Measurements from ENCODE around the gene JARID2. TPM values are rescaled to one million over a fixed set of nuclear protein-coding genes. Genes with fewer than 3 reads are reported as not detected.

Gene JARID2
- total RNA-seq, 1 donor from 2014 or later = 38.9 TPM

- no peaks in the 10 kb centered on the region for H3K79me2 ChIP-seq (ENCODE audit: low read depth)
- H3F3A ChIP-seq (ENCODE audit: low read depth) = no peaks in the 10 kb centered on the region
- H3K9me3 ChIP-seq (ENCODE audit: low read depth) = no peaks in the 10 kb centered on the region
- no peak overlapping the region for H3K4me2 ChIP-seq
- Mint-ChIP-seq H3K36me3 (peaks cover 61% of the 10 kb centered on the region), H3K27me3 (ENCODE audit: insufficient read depth, low read depth) (peaks cover 2% of the 10 kb centered on the region), H3K9me3 (no peaks in the 10 kb centered on the region), H3K4me1 (peaks cover 2% of the 10 kb centered on the region), H3K4me3 (no peak overlapping the region), H3K27ac (no peak overlapping the region)
- no peak overlapping the region for H3K9ac ChIP-seq
- H3K36me3 ChIP-seq = no peaks in the 10 kb centered on the region
- H3K4me3 ChIP-seq = no peak overlapping the region
- H3K27me3 ChIP-seq = no peaks in the 10 kb centered on the region
- no peak overlapping the region for H2AFZ ChIP-seq (replicated peaks)
- no peak overlapping the region for H3K27ac ChIP-seq
- DNase-seq (ENCODE audit: low spot score) = no peak
- H3K4me1 ChIP-seq = no peaks in the 10 kb centered on the region
- peaks cover 3% of the 10 kb centered on the region for H4K20me1 ChIP-seq (ENCODE audit: low read depth)
- no peak for TF ChIP-seq EZH2 (IDR thresholded peaks at IDR 0.05)
- no peak for TF ChIP-seq EZH2phosphoT487 (IDR thresholded peaks at IDR 0.05)
Observed at GRCh38 chr6:15510121-15510520, 264.3 kb downstream of the JARID2 start.

GRCh38 chr6:15510536-15511247, 264.8 kb downstream of the JARID2 start:
- TF ChIP-seq EZH2 (IDR thresholded peaks at IDR 0.05) = no peak
- no peak for TF ChIP-seq CTCF (IDR thresholded peaks at IDR 0.05)
- no peak for TF ChIP-seq EZH2phosphoT487 (IDR thresholded peaks at IDR 0.05)
- Histone ChIP-seq H3K9ac (no peak overlapping the region), H4K20me1 (ENCODE audit: low read depth) (peaks cover 3% of the 10 kb centered on the region), H2AFZ (replicated peaks) (no peak overlapping the region), H3K79me2 (ENCODE audit: low read depth) (no peaks in the 10 kb centered on the region), H3K4me2 (no peak overlapping the region), H3F3A (ENCODE audit: low read depth) (no peaks in the 10 kb centered on the region), H3K9me3 (ENCODE audit: low read depth) (no peaks in the 10 kb centered on the region), H3K27ac (no peak overlapping the region), H3K4me3 (no peak overlapping the region), H3K27me3 (no peaks in the 10 kb centered on the region), H3K4me1 (no peaks in the 10 kb centered on the region), H3K36me3 (no peaks in the 10 kb centered on the region)
- H3K36me3 Mint-ChIP-seq = peaks cover 61% of the 10 kb centered on the region
- no peak for DNase-seq (ENCODE audit: low spot score)
- peaks cover 2% of the 10 kb centered on the region for H3K4me1 Mint-ChIP-seq
- peaks cover 2% of the 10 kb centered on the region for H3K27me3 Mint-ChIP-seq (ENCODE audit: insufficient read depth, low read depth)
- H3K27ac Mint-ChIP-seq = no peak overlapping the region
- no peaks in the 10 kb centered on the region for H3K9me3 Mint-ChIP-seq
- H3K4me3 Mint-ChIP-seq = no peak overlapping the region

GRCh38 chr6:15511248-15512125, 265.6 kb downstream of the JARID2 start:
- peaks cover 3% of the 10 kb centered on the region for H4K20me1 ChIP-seq (ENCODE audit: low read depth)
- Mint-ChIP-seq H3K27ac (peak overlapping the region; percentile 87), H3K9me3 (no peaks in the 10 kb centered on the region), H3K4me1 (peaks cover 2% of the 10 kb centered on the region), H3K36me3 (peaks cover 60% of the 10 kb centered on the region), H3K4me3 (no peak overlapping the region), H3K27me3 (ENCODE audit: insufficient read depth, low read depth) (peaks cover 2% of the 10 kb centered on the region)
- no peak overlapping the region for H3K4me2 ChIP-seq
- H3K79me2 ChIP-seq (ENCODE audit: low read depth) = no peaks in the 10 kb centered on the region
- DNase-seq (ENCODE audit: low spot score) = no peak
- H3K9ac ChIP-seq = no peak overlapping the region
- H3K36me3 ChIP-seq = no peaks in the 10 kb centered on the region
- no peak overlapping the region for H2AFZ ChIP-seq (replicated peaks)
- H3K27me3 ChIP-seq = no peaks in the 10 kb centered on the region
- TF ChIP-seq CTCF (IDR thresholded peaks at IDR 0.05) = no peak
- TF ChIP-seq EZH2 (IDR thresholded peaks at IDR 0.05) = no peak
- TF ChIP-seq EZH2phosphoT487 (IDR thresholded peaks at IDR 0.05) = no peak
- no peaks in the 10 kb centered on the region for H3K4me1 ChIP-seq
- no peak overlapping the region for H3K27ac ChIP-seq
- no peak overlapping the region for H3K4me3 ChIP-seq
- no peaks in the 10 kb centered on the region for H3F3A ChIP-seq (ENCODE audit: low read depth)
- no peaks in the 10 kb centered on the region for H3K9me3 ChIP-seq (ENCODE audit: low read depth)
